Measurements from ENCODE around the gene EEPD1. TPM values are rescaled to one million over a fixed set of nuclear protein-coding genes. Genes with fewer than 3 reads are reported as not detected.

Gene EEPD1
- total and polyA plus RNA-seq, 5 donors from 2014 or later, result 9.2 to 24.4 (median 11.1) TPM

- Mint-ChIP-seq H3K27ac (no peak overlapping the region), H3K27me3 (no peaks in the 10 kb centered on the region), H3K4me3 (no peak overlapping the region), H3K9me3 (no peaks in the 10 kb centered on the region), H3K4me1 (peaks cover 0 to 2% (median 0%) of the 10 kb centered on the region in 4 donors), H3K36me3 (no peaks in the 10 kb centered on the region)
- ATAC-seq (ENCODE audit: low read depth in 2 of 2) (no peak), DNase-seq (no peak)
- Histone ChIP-seq H3K4me1 (ENCODE audit: control insufficient read depth, insufficient read depth, low read length, poor library complexity, severe bottlenecking) (no peaks in the 10 kb centered on the region), H3K36me3 (ENCODE audit: control insufficient read depth, insufficient read depth, low read length) (no peaks in the 10 kb centered on the region), H3K27me3 (ENCODE audit: control insufficient read depth, insufficient read depth, low read length) (no peaks in the 10 kb centered on the region), H3K9me3 (ENCODE audit: control insufficient read depth in 2 of 2, low read length in 2 of 2) (no peaks in the 10 kb centered on the region), H3K4me3 (ENCODE audit: low read depth, low read length) (no peak overlapping the region), H3K27ac (ENCODE audit: insufficient read depth, low read length, poor library complexity, severe bottlenecking) (no peak overlapping the region)
Observed at GRCh38 chr7:36306722-36307121, 153.7 kb downstream of the EEPD1 start.

GRCh38 chr7:36308031-36308430 lies 155.0 kb downstream of the EEPD1 start:
- ATAC-seq (ENCODE audit: low read depth in 2 of 2) (no peak), DNase-seq (no peak)
- Histone ChIP-seq H3K4me1 (ENCODE audit: control insufficient read depth, insufficient read depth, low read length, poor library complexity, severe bottlenecking) (no peaks in the 10 kb centered on the region), H3K27ac (ENCODE audit: insufficient read depth, low read length, poor library complexity, severe bottlenecking) (no peak overlapping the region), H3K9me3 (ENCODE audit: control insufficient read depth in 2 of 2, low read length in 2 of 2) (no peaks in the 10 kb centered on the region), H3K27me3 (ENCODE audit: control insufficient read depth, insufficient read depth, low read length) (no peaks in the 10 kb centered on the region), H3K4me3 (ENCODE audit: low read depth, low read length) (no peak overlapping the region), H3K36me3 (ENCODE audit: control insufficient read depth, insufficient read depth, low read length) (no peaks in the 10 kb centered on the region)
- H3K9me3 Mint-ChIP-seq, result no peaks in the 10 kb centered on the region
- no peaks in the 10 kb centered on the region for H3K27me3 Mint-ChIP-seq
- no peak overlapping the region for H3K4me3 Mint-ChIP-seq
- H3K27ac Mint-ChIP-seq, result no peak overlapping the region
- H3K36me3 Mint-ChIP-seq, result no peaks in the 10 kb centered on the region
- peaks cover 0 to 3% (median under 1%) of the 10 kb centered on the region in 4 donors for H3K4me1 Mint-ChIP-seq

DNA sequence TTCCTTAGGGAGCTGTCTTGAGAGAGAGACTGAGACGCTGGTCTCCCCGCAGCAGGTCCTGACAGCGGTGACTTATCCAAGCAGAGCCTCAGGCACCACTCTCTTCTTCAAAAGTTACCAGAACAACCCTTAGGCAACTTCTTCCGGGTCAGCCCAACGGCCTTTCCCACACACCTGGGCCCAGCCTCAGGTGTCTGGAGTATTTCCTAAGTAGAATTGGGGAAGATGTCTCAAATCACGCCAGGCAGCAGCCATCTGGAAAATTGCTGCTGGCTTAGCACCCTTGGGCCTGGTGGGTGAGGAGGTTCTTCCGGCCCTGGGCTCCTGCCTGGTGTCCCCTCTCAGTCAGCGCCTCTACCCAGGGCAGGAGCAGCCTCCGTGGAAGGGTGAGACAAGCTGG lies 156.2 kb downstream of the EEPD1 start:
- Mint-ChIP-seq H3K27me3 (no peaks in the 10 kb centered on the region), H3K9me3 (no peaks in the 10 kb centered on the region)

GRCh38 chr7:36309716-36310115 lies 156.7 kb downstream of the EEPD1 start:
- H3K27ac Mint-ChIP-seq, result no peak overlapping the region
- no peak for ATAC-seq (ENCODE audit: low read depth in 2 of 2)
- peaks cover 0 to 3% (median under 1%) of the 10 kb centered on the region in 4 donors for H3K4me1 Mint-ChIP-seq

More for the DNA sequence above, 156.2 kb downstream of the EEPD1 start:
- no peak for DNase-seq
- no peak overlapping the region for H3K4me3 Mint-ChIP-seq
- no peak overlapping the region for H3K4me3 ChIP-seq (ENCODE audit: low read depth, low read length)
- no peak overlapping the region for H3K27ac Mint-ChIP-seq
- H3K36me3 Mint-ChIP-seq, result no peaks in the 10 kb centered on the region
- H3K36me3 ChIP-seq (ENCODE audit: control insufficient read depth, insufficient read depth, low read length), result no peaks in the 10 kb centered on the region
- H3K27ac ChIP-seq (ENCODE audit: insufficient read depth, low read length, poor library complexity, severe bottlenecking), result no peak overlapping the region
- no peaks in the 10 kb centered on the region for H3K9me3 ChIP-seq (ENCODE audit: control insufficient read depth in 2 of 2, low read length in 2 of 2)
- ATAC-seq (ENCODE audit: low read depth in 2 of 2), result no peak
- H3K4me1 Mint-ChIP-seq, result peaks cover 0 to 3% (median under 1%) of the 10 kb centered on the region in 4 donors
- no peaks in the 10 kb centered on the region for H3K4me1 ChIP-seq (ENCODE audit: control insufficient read depth, insufficient read depth, low read length, poor library complexity, severe bottlenecking)
- H3K27me3 ChIP-seq (ENCODE audit: control insufficient read depth, insufficient read depth, low read length), result no peaks in the 10 kb centered on the region

DNA sequence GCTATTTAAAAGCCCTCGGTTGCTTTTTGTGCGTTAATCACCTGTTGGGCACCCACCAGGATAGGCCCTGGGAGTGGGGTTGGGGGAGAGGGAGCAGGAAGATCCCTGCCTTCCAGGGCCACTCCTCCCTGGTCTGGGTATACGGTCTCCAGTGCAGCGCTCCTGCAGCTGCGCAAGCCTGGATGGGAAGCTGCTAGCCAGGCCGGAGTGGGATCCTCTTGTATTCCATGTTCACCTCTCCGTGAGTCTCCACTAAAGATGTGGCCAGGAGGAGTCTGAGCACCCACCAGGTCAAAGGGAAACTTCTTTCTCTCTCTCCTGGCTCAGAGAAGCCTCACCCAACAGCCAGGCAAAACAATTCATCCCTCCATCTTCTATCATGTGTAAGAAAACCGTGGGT lies 157.8 kb downstream of the EEPD1 start:
- H3K36me3 ChIP-seq (ENCODE audit: control insufficient read depth, insufficient read depth, low read length), result no peaks in the 10 kb centered on the region
- DNase-seq (no peak), ATAC-seq (ENCODE audit: low read depth in 2 of 2) (no peak)
- H3K27me3 ChIP-seq (ENCODE audit: control insufficient read depth, insufficient read depth, low read length), result no peaks in the 10 kb centered on the region
- H3K9me3 ChIP-seq (ENCODE audit: control insufficient read depth in 2 of 2, low read length in 2 of 2), result no peaks in the 10 kb centered on the region
- no peak overlapping the region for H3K27ac ChIP-seq (ENCODE audit: insufficient read depth, low read length, poor library complexity, severe bottlenecking)
- Mint-ChIP-seq H3K36me3 (no peaks in the 10 kb centered on the region), H3K27ac (no peak overlapping the region), H3K4me1 (peaks cover 0 to 3% (median 0%) of the 10 kb centered on the region in 4 donors), H3K27me3 (no peaks in the 10 kb centered on the region), H3K9me3 (no peaks in the 10 kb centered on the region), H3K4me3 (no peak overlapping the region)
- H3K4me3 ChIP-seq (ENCODE audit: low read depth, low read length), result no peak overlapping the region
- no peaks in the 10 kb centered on the region for H3K4me1 ChIP-seq (ENCODE audit: control insufficient read depth, insufficient read depth, low read length, poor library complexity, severe bottlenecking)

More at GRCh38 chr7:36309716-36310115, 156.7 kb downstream of the EEPD1 start:
- DNase-seq, result no peak
- Histone ChIP-seq H3K27ac (ENCODE audit: insufficient read depth, low read length, poor library complexity, severe bottlenecking) (no peak overlapping the region), H3K27me3 (ENCODE audit: control insufficient read depth, insufficient read depth, low read length) (no peaks in the 10 kb centered on the region), H3K4me3 (ENCODE audit: low read depth, low read length) (no peak overlapping the region), H3K9me3 (ENCODE audit: control insufficient read depth in 2 of 2, low read length in 2 of 2) (no peaks in the 10 kb centered on the region), H3K4me1 (ENCODE audit: control insufficient read depth, insufficient read depth, low read length, poor library complexity, severe bottlenecking) (no peaks in the 10 kb centered on the region), H3K36me3 (ENCODE audit: control insufficient read depth, insufficient read depth, low read length) (no peaks in the 10 kb centered on the region)
- Mint-ChIP-seq H3K4me3 (no peak overlapping the region), H3K9me3 (no peaks in the 10 kb centered on the region), H3K27me3 (no peaks in the 10 kb centered on the region), H3K36me3 (no peaks in the 10 kb centered on the region)

GRCh38 chr7:36311539-36311938 lies 158.5 kb downstream of the EEPD1 start:
- Histone ChIP-seq H3K4me3 (ENCODE audit: low read depth, low read length) (no peak overlapping the region), H3K27me3 (ENCODE audit: control insufficient read depth, insufficient read depth, low read length) (no peaks in the 10 kb centered on the region), H3K4me1 (ENCODE audit: control insufficient read depth, insufficient read depth, low read length, poor library complexity, severe bottlenecking) (no peaks in the 10 kb centered on the region), H3K36me3 (ENCODE audit: control insufficient read depth, insufficient read depth, low read length) (no peaks in the 10 kb centered on the region), H3K27ac (ENCODE audit: insufficient read depth, low read length, poor library complexity, severe bottlenecking) (no peak overlapping the region), H3K9me3 (ENCODE audit: control insufficient read depth in 2 of 2, low read length in 2 of 2) (no peaks in the 10 kb centered on the region)
- Mint-ChIP-seq H3K9me3 (no peaks in the 10 kb centered on the region), H3K36me3 (no peaks in the 10 kb centered on the region), H3K27me3 (no peaks in the 10 kb centered on the region), H3K27ac (no peak overlapping the region), H3K4me3 (no peak overlapping the region), H3K4me1 (peaks cover 0 to 3% (median 0%) of the 10 kb centered on the region in 4 donors)
- ATAC-seq (ENCODE audit: low read depth in 2 of 2) (no peak), DNase-seq (no peak)

- Histone ChIP-seq H3K9me3 (ENCODE audit: control insufficient read depth in 2 of 2, low read length in 2 of 2) (no peaks in the 10 kb centered on the region), H3K36me3 (ENCODE audit: control insufficient read depth, insufficient read depth, low read length) (no peaks in the 10 kb centered on the region), H3K4me3 (ENCODE audit: low read depth, low read length) (no peak overlapping the region), H3K27me3 (ENCODE audit: control insufficient read depth, insufficient read depth, low read length) (no peaks in the 10 kb centered on the region), H3K4me1 (ENCODE audit: control insufficient read depth, insufficient read depth, low read length, poor library complexity, severe bottlenecking) (no peaks in the 10 kb centered on the region), H3K27ac (ENCODE audit: insufficient read depth, low read length, poor library complexity, severe bottlenecking) (no peak overlapping the region)
- no peaks in the 10 kb centered on the region for H3K36me3 Mint-ChIP-seq
- ATAC-seq (ENCODE audit: low read depth in 2 of 2) (peak; percentile 69), DNase-seq (peak in 2 of 3 donors; percentile 32 to 35)
- H3K4me1 Mint-ChIP-seq, result peaks cover 0 to 3% (median 0%) of the 10 kb centered on the region in 4 donors
- peak overlapping the region in 1 of 3 donors; percentile 64 for H3K27ac Mint-ChIP-seq
- H3K27me3 Mint-ChIP-seq, result no peaks in the 10 kb centered on the region
- no peak overlapping the region for H3K4me3 Mint-ChIP-seq
- no peaks in the 10 kb centered on the region for H3K9me3 Mint-ChIP-seq
Observed at GRCh38 chr7:36312064-36312914, 159.2 kb downstream of the EEPD1 start.

GRCh38 chr7:36312915-36313334 lies 159.9 kb downstream of the EEPD1 start:
- no peaks in the 10 kb centered on the region for H3K27me3 Mint-ChIP-seq
- H3K4me1 Mint-ChIP-seq, result peaks cover 0 to 3% (median 0%) of the 10 kb centered on the region in 4 donors
- H3K27ac Mint-ChIP-seq, result peak overlapping the region in 1 of 3 donors; percentile 64
- H3K36me3 Mint-ChIP-seq, result no peaks in the 10 kb centered on the region
- no peak for DNase-seq
- Histone ChIP-seq H3K27ac (ENCODE audit: insufficient read depth, low read length, poor library complexity, severe bottlenecking) (no peak overlapping the region), H3K4me3 (ENCODE audit: low read depth, low read length) (no peak overlapping the region), H3K27me3 (ENCODE audit: control insufficient read depth, insufficient read depth, low read length) (no peaks in the 10 kb centered on the region), H3K9me3 (ENCODE audit: control insufficient read depth in 2 of 2, low read length in 2 of 2) (no peaks in the 10 kb centered on the region), H3K4me1 (ENCODE audit: control insufficient read depth, insufficient read depth, low read length, poor library complexity, severe bottlenecking) (no peaks in the 10 kb centered on the region), H3K36me3 (ENCODE audit: control insufficient read depth, insufficient read depth, low read length) (no peaks in the 10 kb centered on the region)
- no peaks in the 10 kb centered on the region for H3K9me3 Mint-ChIP-seq
- ATAC-seq (ENCODE audit: low read depth in 2 of 2), result no peak
- no peak overlapping the region for H3K4me3 Mint-ChIP-seq
